NCI-H2029 (cell line): ENCODE data around the gene TNKS2.
A peak's percentile ranks its signal among the peaks of the same experiment; 100 is the strongest.

Source experiments
- DNase-seq: peaks from one replicate; lab custom pipeline; 2025; lab: John Stamatoyannopoulos, UW

TNKS2 gene

GRCh38 chr10:91908337-91909116 lies 110.3 kb downstream of the TNKS2 start:
- DNase-seq, result peak; percentile 50

- peak; percentile 9 for DNase-seq
Measured at GRCh38 chr10:91909117-91909677, 111.0 kb downstream of the TNKS2 start, which contains the start of gene FGFBP3. TSS of gene FGFBP3 (minus strand) at chr10:91909486. CDS start at chr10:91908969, 517 bp downstream.

GRCh38 chr10:91910467-91910866 lies 112.2 kb downstream of the TNKS2 start:
- no peak for DNase-seq
